Fibroblast of lung (primary cell): ENCODE data around the gene GIGYF2.

Experiments
- EZH2 ChIP-seq: IDR thresholded peaks from 2 replicates; pipeline ENCODE4 v1.5.1; 2012; ENCODE audit warnings: low read length, control low read depth, mild to moderate bottlenecking; ENCODE audit errors: missing control alignments
- TF ChIP-seq, protein P1 (sequence below), 2 donors: IDR thresholded peaks in 1 of 2; conservative IDR thresholded peaks in 1 of 2; 1 replicate in 1 of 2; 2 replicates in 1 of 2; pipeline ENCODE4 v1.5.1; 2011 to 2012; ENCODE audit warnings: low read length in 2 of 2, control low read depth in 1 of 2, inconsistent platforms in 1 of 2, low read depth in 1 of 2, mild to moderate bottlenecking in 1 of 2

DNA sequence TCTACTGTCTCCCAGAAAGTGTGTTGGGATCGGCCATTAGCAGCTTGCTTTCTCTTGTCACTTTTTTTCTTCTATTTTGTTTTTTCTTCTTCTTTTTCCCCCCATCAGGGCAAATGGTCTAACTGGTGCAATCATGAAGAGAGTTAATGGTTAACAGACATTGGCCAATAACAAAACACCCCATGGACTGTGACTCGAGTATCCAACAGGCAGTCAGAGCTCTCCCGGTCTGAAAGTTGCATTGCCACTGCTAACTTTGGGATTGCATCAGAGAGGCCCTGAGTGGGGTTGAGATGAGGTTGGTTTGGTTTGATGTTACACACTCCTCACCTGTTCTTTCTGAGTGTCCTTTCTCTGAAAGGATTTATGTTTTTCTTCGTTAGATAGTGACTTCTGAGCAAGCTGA, 160.0 kb downstream of the GIGYF2 start:
- TF ChIP-seq, protein P1, sequence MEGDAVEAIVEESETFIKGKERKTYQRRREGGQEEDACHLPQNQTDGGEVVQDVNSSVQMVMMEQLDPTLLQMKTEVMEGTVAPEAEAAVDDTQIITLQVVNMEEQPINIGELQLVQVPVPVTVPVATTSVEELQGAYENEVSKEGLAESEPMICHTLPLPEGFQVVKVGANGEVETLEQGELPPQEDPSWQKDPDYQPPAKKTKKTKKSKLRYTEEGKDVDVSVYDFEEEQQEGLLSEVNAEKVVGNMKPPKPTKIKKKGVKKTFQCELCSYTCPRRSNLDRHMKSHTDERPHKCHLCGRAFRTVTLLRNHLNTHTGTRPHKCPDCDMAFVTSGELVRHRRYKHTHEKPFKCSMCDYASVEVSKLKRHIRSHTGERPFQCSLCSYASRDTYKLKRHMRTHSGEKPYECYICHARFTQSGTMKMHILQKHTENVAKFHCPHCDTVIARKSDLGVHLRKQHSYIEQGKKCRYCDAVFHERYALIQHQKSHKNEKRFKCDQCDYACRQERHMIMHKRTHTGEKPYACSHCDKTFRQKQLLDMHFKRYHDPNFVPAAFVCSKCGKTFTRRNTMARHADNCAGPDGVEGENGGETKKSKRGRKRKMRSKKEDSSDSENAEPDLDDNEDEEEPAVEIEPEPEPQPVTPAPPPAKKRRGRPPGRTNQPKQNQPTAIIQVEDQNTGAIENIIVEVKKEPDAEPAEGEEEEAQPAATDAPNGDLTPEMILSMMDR (conservative IDR thresholded peaks at IDR 0.05 in 1 of 2, IDR thresholded peaks at IDR 0.05 in 1 of 2; ENCODE audit: low read depth in 1 of 2, low read length in 2 of 2) = no peak
- no peak for TF ChIP-seq EZH2
